Nephron progenitor cell (in vitro differentiated cells): ENCODE results near the gene COX20.

Source experiments
- DNase-seq: peaks from one replicate; pipeline ENCODE4 v3.0.0; 2021
- H3K27ac Mint-ChIP-seq: 2 replicates; pipeline ENCODE4 v1.8.0; 2021; ENCODE audit warnings: mild to moderate bottlenecking, moderate library complexity, mixed read lengths
- H3K27me3 Mint-ChIP-seq: 2 replicates; pipeline ENCODE4 v1.8.0; 2021; ENCODE audit warnings: mild to moderate bottlenecking, low read depth, mixed read lengths; ENCODE audit not compliant: poor library complexity
- H3K36me3 Mint-ChIP-seq: 2 replicates; pipeline ENCODE4 v1.8.0; 2021; ENCODE audit warnings: low read depth, mixed read lengths
- H3K4me1 Mint-ChIP-seq: 2 replicates; pipeline ENCODE4 v1.8.0; 2021; ENCODE audit warnings: mixed read lengths
- H3K4me3 Mint-ChIP-seq: 2 replicates; pipeline ENCODE4 v1.8.0; 2021; ENCODE audit warnings: mild to moderate bottlenecking, moderate library complexity, mixed read lengths
- H3K9me3 Mint-ChIP-seq: 2 replicates; pipeline ENCODE4 v1.8.0; 2021; ENCODE audit warnings: mild to moderate bottlenecking, moderate library complexity, mixed read lengths
- TF ChIP-seq, protein P1 (sequence below): fragments of 200-600 bp; sonication (generic); IDR thresholded peaks from 2 replicates; pipeline ENCODE4 v1.5.0; 2021; ENCODE audit warnings: antibody characterized with exemption

The COX20 gene

DNA sequence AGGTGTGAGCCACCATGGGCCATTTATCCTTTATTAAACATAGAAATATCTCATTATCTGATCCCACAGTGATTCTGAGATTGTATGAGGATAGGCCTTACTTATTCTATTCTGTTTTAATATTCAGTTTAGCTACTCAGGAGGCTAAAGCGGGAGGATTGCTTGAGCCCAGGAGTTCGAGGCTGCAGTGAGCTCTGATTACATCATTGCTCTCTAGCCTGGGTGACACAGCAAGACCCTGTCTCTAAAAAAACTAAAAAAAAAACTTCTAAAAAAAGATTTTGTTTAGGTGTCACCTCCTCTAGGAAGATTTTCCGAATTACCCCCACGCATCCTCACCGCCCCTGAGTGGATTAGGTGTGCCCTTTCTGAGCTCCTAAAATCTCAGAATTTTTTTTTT is 43.2 kb downstream of the COX20 start:
- Mint-ChIP-seq H3K9me3 (no peaks in the 10 kb centered on the region), H3K4me1 (peaks cover 33% of the 10 kb centered on the region), H3K27me3 (peaks cover 3% of the 10 kb centered on the region), H3K4me3 (no peak overlapping the region), H3K27ac (no peak overlapping the region), H3K36me3 (no peaks in the 10 kb centered on the region)
- TF ChIP-seq, protein P1, sequence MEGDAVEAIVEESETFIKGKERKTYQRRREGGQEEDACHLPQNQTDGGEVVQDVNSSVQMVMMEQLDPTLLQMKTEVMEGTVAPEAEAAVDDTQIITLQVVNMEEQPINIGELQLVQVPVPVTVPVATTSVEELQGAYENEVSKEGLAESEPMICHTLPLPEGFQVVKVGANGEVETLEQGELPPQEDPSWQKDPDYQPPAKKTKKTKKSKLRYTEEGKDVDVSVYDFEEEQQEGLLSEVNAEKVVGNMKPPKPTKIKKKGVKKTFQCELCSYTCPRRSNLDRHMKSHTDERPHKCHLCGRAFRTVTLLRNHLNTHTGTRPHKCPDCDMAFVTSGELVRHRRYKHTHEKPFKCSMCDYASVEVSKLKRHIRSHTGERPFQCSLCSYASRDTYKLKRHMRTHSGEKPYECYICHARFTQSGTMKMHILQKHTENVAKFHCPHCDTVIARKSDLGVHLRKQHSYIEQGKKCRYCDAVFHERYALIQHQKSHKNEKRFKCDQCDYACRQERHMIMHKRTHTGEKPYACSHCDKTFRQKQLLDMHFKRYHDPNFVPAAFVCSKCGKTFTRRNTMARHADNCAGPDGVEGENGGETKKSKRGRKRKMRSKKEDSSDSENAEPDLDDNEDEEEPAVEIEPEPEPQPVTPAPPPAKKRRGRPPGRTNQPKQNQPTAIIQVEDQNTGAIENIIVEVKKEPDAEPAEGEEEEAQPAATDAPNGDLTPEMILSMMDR: no peak
- DNase-seq: no peak

DNA sequence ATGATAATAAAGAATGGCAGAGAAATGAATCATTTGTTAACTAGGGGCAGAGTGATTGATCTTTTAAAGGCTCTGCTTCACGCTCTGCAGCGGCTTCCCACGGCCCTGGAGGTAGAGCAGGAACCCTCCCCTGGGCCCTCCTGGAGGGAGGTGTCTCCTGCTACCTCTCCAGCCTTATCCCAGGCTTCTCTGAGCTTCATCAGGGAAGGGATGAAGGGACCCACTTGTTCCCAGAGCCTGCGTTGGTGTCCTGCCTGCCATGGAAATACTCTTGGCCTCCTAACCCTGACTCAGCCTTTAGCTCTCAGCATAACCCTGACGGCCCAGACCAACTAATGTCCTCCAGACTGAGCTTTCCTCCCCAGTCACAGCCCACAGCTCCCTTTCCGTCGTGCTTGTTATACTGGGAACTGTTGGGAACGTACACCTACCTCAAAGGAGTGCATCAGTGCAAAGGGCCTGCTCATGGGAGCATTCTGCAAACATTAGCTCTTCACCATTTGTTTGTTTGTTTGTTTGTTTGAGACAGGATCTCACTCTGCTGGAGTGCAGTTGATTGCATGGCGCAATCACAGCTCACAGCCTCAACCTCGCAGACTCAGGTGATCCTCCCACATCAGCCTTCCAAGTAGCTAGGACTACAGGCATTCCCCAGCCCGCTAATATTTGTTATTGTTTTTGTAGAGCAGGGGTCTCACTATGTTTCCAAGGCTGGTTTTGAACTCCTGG is 46.3 kb downstream of the COX20 start:
- Mint-ChIP-seq H3K27me3 (peaks cover 7% of the 10 kb centered on the region), H3K4me1 (peaks cover 31% of the 10 kb centered on the region), H3K36me3 (no peaks in the 10 kb centered on the region), H3K27ac (peak overlapping the region; percentile 87), H3K4me3 (no peak overlapping the region), H3K9me3 (peaks cover 7% of the 10 kb centered on the region)
- TF ChIP-seq, protein P1: no peak
- DNase-seq: peak; percentile 36

DNA sequence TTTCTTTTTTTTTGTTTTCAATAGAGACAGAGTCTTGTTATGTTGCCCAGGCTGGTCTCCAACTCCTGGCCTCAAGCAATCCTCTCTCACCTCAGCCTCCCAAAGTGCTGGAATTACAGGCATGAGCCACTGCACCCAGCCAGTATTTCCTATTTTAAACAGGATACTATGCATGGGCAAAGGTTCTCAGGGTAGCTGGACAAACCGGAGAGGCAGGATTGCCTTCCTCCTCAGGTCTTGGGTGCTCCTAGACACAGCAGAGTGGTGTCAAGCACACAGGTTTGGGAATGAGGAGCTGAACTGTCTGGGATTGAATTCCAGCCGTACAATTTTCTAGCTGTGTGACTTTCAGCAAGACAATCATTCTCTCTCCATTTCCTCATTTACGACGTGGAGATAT is 51.8 kb downstream of the COX20 start:
- TF ChIP-seq, protein P1: no peak
- no peak overlapping the region for H3K4me3 Mint-ChIP-seq
- H3K27ac Mint-ChIP-seq: no peak overlapping the region
- H3K9me3 Mint-ChIP-seq: peaks cover 16% of the 10 kb centered on the region
- H3K36me3 Mint-ChIP-seq: no peaks in the 10 kb centered on the region
- no peak for DNase-seq
- H3K4me1 Mint-ChIP-seq: peaks cover 10% of the 10 kb centered on the region
- peaks cover 17% of the 10 kb centered on the region for H3K27me3 Mint-ChIP-seq

DNA sequence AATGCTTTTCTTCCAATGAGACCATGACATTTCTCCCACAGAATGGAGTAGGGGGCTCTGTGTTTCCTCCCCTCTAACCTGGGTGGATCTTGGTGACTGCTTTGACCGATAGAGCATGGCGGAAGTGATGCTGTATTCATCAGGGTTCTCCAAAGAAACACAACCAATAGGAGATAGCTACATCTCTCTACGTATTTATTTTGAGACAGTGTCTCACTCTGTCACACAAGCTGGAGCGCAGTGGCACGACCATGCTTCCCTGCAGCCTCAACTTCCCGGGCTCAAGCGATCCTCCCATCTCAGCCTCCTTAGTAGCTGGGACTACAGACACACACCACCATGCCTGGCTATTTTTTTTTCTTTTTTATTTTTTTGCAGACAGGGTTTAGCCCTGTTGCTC is 58.4 kb downstream of the COX20 start:
- Mint-ChIP-seq H3K27me3 (peaks cover 16% of the 10 kb centered on the region), H3K27ac (no peak overlapping the region), H3K9me3 (peaks cover 4% of the 10 kb centered on the region), H3K4me1 (peaks cover 9% of the 10 kb centered on the region), H3K36me3 (no peaks in the 10 kb centered on the region), H3K4me3 (no peak overlapping the region)
- TF ChIP-seq, protein P1: no peak
- DNase-seq: no peak
